ENCODE results near the gene TSSK2. TPM values are rescaled to one million over a fixed set of nuclear protein-coding genes. Genes with fewer than 3 reads are reported as not detected.
A peak's percentile ranks its signal among the peaks of the same experiment; 100 is the strongest.
"Not testable (repeated sequence)": the region's sequence is repeated elsewhere in the genome, so short reads cannot be mapped to it uniquely, and the experiment has no call there.

Gene TSSK2
- total RNA-seq (not detected), polyA plus RNA-seq (not detected)

GRCh38 chr22:19130959-19131684 is at the start of gene TSSK2:
Gene TSSK2, plus strand, starts transcription at chr22:19131308. Its CDS starts 92 bp downstream, at chr22:19131400.
- H3K27me3 Mint-ChIP-seq: no peaks in the 10 kb centered on the region
- H3K36me3 Mint-ChIP-seq: peaks cover 7 to 37% of the 10 kb centered on the region in 2 donors
- peaks cover 0 to 2% (median 0%) of the 10 kb centered on the region in 8 donors for H3K9me3 Mint-ChIP-seq
- DNase-seq: no peak
- peaks cover 0 to 1% (median 0%) of the 10 kb centered on the region in 4 donors for H3K4me1 Mint-ChIP-seq
- peaks cover 22% of the 10 kb centered on the region for H3K36me3 ChIP-seq (ENCODE audit: insufficient read depth, low read length)
- H3K27me3 ChIP-seq (ENCODE audit: insufficient read depth, low read length): no peaks in the 10 kb centered on the region
- H3K27ac ChIP-seq (ENCODE audit: low read depth, low read length): no peak within 1 kb of the TSS
- no peak within 1 kb of the TSS for H3K4me3 ChIP-seq (ENCODE audit: low read length in 2 of 2)
- intact Hi-C loops (cut with micrococcal nuclease): no loop called here
- CTCF ChIA-PET (ENCODE audit: partially characterized antibody): interaction anchor here (1.0 kb wide), 1 partner anchor 13 kb away, joined by 3 read pairs; the partner anchor contains the start of gene ESS2
- H3K27ac Mint-ChIP-seq: peak within 1 kb of the TSS in 1 of 7 donors; percentile 71
- no peaks in the 10 kb centered on the region for H3K9me3 ChIP-seq (ENCODE audit: control insufficient read depth in 1 of 2, low read length in 2 of 2)
- H3K4me3 Mint-ChIP-seq: no peak within 1 kb of the TSS
- H3K4me1 ChIP-seq (ENCODE audit: insufficient read depth, low read length): no peaks in the 10 kb centered on the region
- POLR2A ChIA-PET (ENCODE audit: partially characterized antibody): no interaction called here

- H3K9me3 Mint-ChIP-seq: no peaks in the 10 kb centered on the region
These were observed 49.8 kb upstream of the TSSK2 start for GRCh38 chr22:19081351-19081750.

GRCh38 chr22:19082101-19082500 is 49.0 kb upstream of the TSSK2 start:
- Mint-ChIP-seq H3K4me1 (peaks cover 12 to 18% (median 14%) of the 10 kb centered on the region in 4 donors), H3K4me3 (no peak overlapping the region), H3K27ac (no peak overlapping the region), H3K9me3 (no peaks in the 10 kb centered on the region), H3K27me3 (no peaks in the 10 kb centered on the region), H3K36me3 (peaks cover 24 to 50% of the 10 kb centered on the region in 2 donors)
- no peaks in the 10 kb centered on the region for H3K27me3 ChIP-seq (ENCODE audit: insufficient read depth, low read length)
- no peak overlapping the region for H3K4me3 ChIP-seq (ENCODE audit: low read length in 2 of 2)
- peaks cover 6% of the 10 kb centered on the region for H3K4me1 ChIP-seq (ENCODE audit: insufficient read depth, low read length)
- ChIA-PET POLR2A (ENCODE audit: partially characterized antibody) (no interaction called here), CTCF (ENCODE audit: partially characterized antibody) (no interaction called here)
- H3K27ac ChIP-seq (ENCODE audit: low read depth, low read length): no peak overlapping the region
- DNase-seq: no peak
- H3K9me3 ChIP-seq (ENCODE audit: control insufficient read depth in 1 of 2, low read length in 2 of 2): no peaks in the 10 kb centered on the region
- peaks cover 16% of the 10 kb centered on the region for H3K36me3 ChIP-seq (ENCODE audit: insufficient read depth, low read length)
- intact Hi-C loops (cut with micrococcal nuclease): no loop called here

More at GRCh38 chr22:19081351-19081750, 49.8 kb upstream of the TSSK2 start:
- no peak overlapping the region for H3K4me3 Mint-ChIP-seq
- no peak for DNase-seq
- no peak overlapping the region for H3K4me3 ChIP-seq (ENCODE audit: low read length in 2 of 2)
- H3K36me3 ChIP-seq (ENCODE audit: insufficient read depth, low read length): peaks cover 16% of the 10 kb centered on the region
- H3K36me3 Mint-ChIP-seq: peaks cover 20 to 42% of the 10 kb centered on the region in 2 donors
- H3K27me3 ChIP-seq (ENCODE audit: insufficient read depth, low read length): no peaks in the 10 kb centered on the region
- H3K4me1 Mint-ChIP-seq: peaks cover 8 to 14% (median 9%) of the 10 kb centered on the region in 4 donors
- ChIA-PET CTCF (ENCODE audit: partially characterized antibody) (no interaction called here), POLR2A (ENCODE audit: partially characterized antibody) (no interaction called here)
- intact Hi-C loops (cut with micrococcal nuclease): no loop called here
- no peaks in the 10 kb centered on the region for H3K27me3 Mint-ChIP-seq
- H3K27ac ChIP-seq (ENCODE audit: low read depth, low read length): no peak overlapping the region
- peak overlapping the region in 1 of 7 donors; percentile 31 for H3K27ac Mint-ChIP-seq
- no peaks in the 10 kb centered on the region for H3K9me3 ChIP-seq (ENCODE audit: control insufficient read depth in 1 of 2, low read length in 2 of 2)
- peaks cover 6% of the 10 kb centered on the region for H3K4me1 ChIP-seq (ENCODE audit: insufficient read depth, low read length)

GRCh38 chr22:19082793-19083192 is 48.3 kb upstream of the TSSK2 start:
- Histone ChIP-seq H3K27me3 (ENCODE audit: insufficient read depth, low read length) (no peaks in the 10 kb centered on the region), H3K4me1 (ENCODE audit: insufficient read depth, low read length) (peaks cover 6% of the 10 kb centered on the region), H3K4me3 (ENCODE audit: low read length in 2 of 2) (no peak overlapping the region), H3K9me3 (ENCODE audit: control insufficient read depth in 1 of 2, low read length in 2 of 2) (no peaks in the 10 kb centered on the region), H3K36me3 (ENCODE audit: insufficient read depth, low read length) (peaks cover 21% of the 10 kb centered on the region), H3K27ac (ENCODE audit: low read depth, low read length) (no peak overlapping the region)
- Mint-ChIP-seq H3K4me1 (peaks cover 12 to 18% (median 15%) of the 10 kb centered on the region in 4 donors), H3K4me3 (no peak overlapping the region), H3K36me3 (peaks cover 24 to 53% of the 10 kb centered on the region in 2 donors), H3K9me3 (no peaks in the 10 kb centered on the region), H3K27me3 (no peaks in the 10 kb centered on the region), H3K27ac (no peak overlapping the region)
- CTCF ChIA-PET (ENCODE audit: partially characterized antibody): no interaction called here
- intact Hi-C loops (cut with micrococcal nuclease): no loop called here
- DNase-seq: no peak
- POLR2A ChIA-PET (ENCODE audit: partially characterized antibody): no interaction called here

- DNase-seq; H3K9me3 ChIP-seq (ENCODE audit: control insufficient read depth in 1 of 2, low read length in 2 of 2); POLR2A ChIA-PET (ENCODE audit: partially characterized antibody); H3K4me3 Mint-ChIP-seq; H3K27ac ChIP-seq (ENCODE audit: low read depth, low read length); H3K4me1 ChIP-seq (ENCODE audit: insufficient read depth, low read length); H3K9me3 Mint-ChIP-seq; H3K4me3 ChIP-seq (ENCODE audit: low read length in 2 of 2); intact Hi-C loops (cut with micrococcal nuclease); H3K27me3 Mint-ChIP-seq; H3K27ac Mint-ChIP-seq; H3K27me3 ChIP-seq (ENCODE audit: insufficient read depth, low read length); CTCF ChIA-PET (ENCODE audit: partially characterized antibody): not testable (repeated sequence)
- H3K36me3 ChIP-seq (ENCODE audit: insufficient read depth, low read length): peaks cover 35% of the 10 kb centered on the region
- peaks cover 18 to 25% (median 19%) of the 10 kb centered on the region in 4 donors for H3K4me1 Mint-ChIP-seq
- peaks cover 35 to 55% of the 10 kb centered on the region in 2 donors for H3K36me3 Mint-ChIP-seq
These were observed 47.0 kb upstream of the TSSK2 start for GRCh38 chr22:19084126-19084525.

GRCh38 chr22:19084586-19084985 is 46.5 kb upstream of the TSSK2 start:
- H3K27me3 ChIP-seq (ENCODE audit: insufficient read depth, low read length); intact Hi-C loops (cut with micrococcal nuclease); H3K27me3 Mint-ChIP-seq; H3K27ac ChIP-seq (ENCODE audit: low read depth, low read length); H3K27ac Mint-ChIP-seq; H3K4me1 ChIP-seq (ENCODE audit: insufficient read depth, low read length); POLR2A ChIA-PET (ENCODE audit: partially characterized antibody); H3K4me3 ChIP-seq (ENCODE audit: low read length in 2 of 2); DNase-seq; H3K9me3 ChIP-seq (ENCODE audit: control insufficient read depth in 1 of 2, low read length in 2 of 2); H3K9me3 Mint-ChIP-seq; H3K4me3 Mint-ChIP-seq: not testable (repeated sequence)
- Mint-ChIP-seq H3K4me1 (peaks cover 18 to 29% (median 20%) of the 10 kb centered on the region in 4 donors), H3K36me3 (peaks cover 35 to 52% of the 10 kb centered on the region in 2 donors)
- H3K36me3 ChIP-seq (ENCODE audit: insufficient read depth, low read length): peaks cover 35% of the 10 kb centered on the region
- CTCF ChIA-PET (ENCODE audit: partially characterized antibody): interaction anchor here (0.7 kb wide), 1 partner anchor 26 kb away, joined by 3 read pairs; no protein-coding TSS in a partner anchor

- Histone ChIP-seq H3K27ac (ENCODE audit: low read depth, low read length) (no peak overlapping the region), H3K4me3 (ENCODE audit: low read length in 2 of 2) (no peak overlapping the region), H3K9me3 (ENCODE audit: control insufficient read depth in 1 of 2, low read length in 2 of 2) (no peaks in the 10 kb centered on the region), H3K27me3 (ENCODE audit: insufficient read depth, low read length) (no peaks in the 10 kb centered on the region), H3K4me1 (ENCODE audit: insufficient read depth, low read length) (peaks cover 6% of the 10 kb centered on the region), H3K36me3 (ENCODE audit: insufficient read depth, low read length) (peaks cover 35% of the 10 kb centered on the region)
- ChIA-PET POLR2A (ENCODE audit: partially characterized antibody) (no interaction called here), CTCF (ENCODE audit: partially characterized antibody) (interaction anchor here (0.7 kb wide), 1 partner anchor 27 kb away, joined by 3 read pairs; no protein-coding TSS in a partner anchor)
- Mint-ChIP-seq H3K4me3 (no peak overlapping the region), H3K27ac (peak overlapping the region in 2 of 7 donors; percentile 0 to 24), H3K27me3 (no peaks in the 10 kb centered on the region), H3K4me1 (peaks cover 16 to 33% (median 20%) of the 10 kb centered on the region in 4 donors), H3K36me3 (peaks cover 35 to 46% of the 10 kb centered on the region in 2 donors), H3K9me3 (no peaks in the 10 kb centered on the region)
- intact Hi-C loops (cut with micrococcal nuclease): no loop called here
- no peak for DNase-seq
These were observed 45.8 kb upstream of the TSSK2 start for GRCh38 chr22:19085233-19085718.
